Stimulated activated CD4-positive, alpha-beta T cell treated with anti-CD3 and anti-CD28 coated beads, Interleukin-1b, Interleukin-23, amount 100 ng/mL, for 48 hours (primary cell): ENCODE results near the gene GJA5.

Source experiments
- DNase-seq: peaks from one replicate; pipeline ENCODE4 v3.0.0-alpha.2; 2020

Gene GJA5

DNA sequence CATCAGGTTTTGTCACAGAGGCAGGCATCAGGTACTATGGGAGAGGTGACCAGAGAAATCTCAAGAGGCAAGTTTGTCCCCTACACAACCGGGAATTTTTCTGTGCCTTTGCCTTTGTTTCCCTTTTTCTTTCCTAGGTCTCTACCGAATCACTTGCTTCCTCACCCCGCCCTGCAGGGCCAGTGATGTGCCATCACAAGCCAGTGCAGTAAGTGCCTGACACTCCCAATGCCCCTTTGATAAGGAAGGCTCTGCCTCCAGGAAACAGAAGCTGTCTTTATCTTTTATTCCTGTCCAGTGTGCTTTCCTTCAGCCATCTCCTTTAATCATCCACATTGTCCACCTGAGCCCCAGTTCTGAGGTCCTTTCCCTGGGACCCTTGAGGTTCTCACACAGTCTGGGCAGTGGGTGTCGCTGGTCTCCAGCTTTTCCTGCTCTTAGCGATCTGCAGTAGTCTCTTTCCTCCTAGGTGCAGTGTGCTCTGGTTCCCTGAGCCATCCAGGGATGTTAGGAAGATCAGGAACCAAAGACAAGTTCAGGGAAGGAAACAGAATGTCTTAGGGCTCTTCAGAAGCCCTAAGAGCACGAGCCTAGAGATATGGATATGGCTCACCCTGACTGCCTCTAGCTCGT, 36.6 kb downstream of the GJA5 start:
- peak; percentile 5 for DNase-seq

DNA sequence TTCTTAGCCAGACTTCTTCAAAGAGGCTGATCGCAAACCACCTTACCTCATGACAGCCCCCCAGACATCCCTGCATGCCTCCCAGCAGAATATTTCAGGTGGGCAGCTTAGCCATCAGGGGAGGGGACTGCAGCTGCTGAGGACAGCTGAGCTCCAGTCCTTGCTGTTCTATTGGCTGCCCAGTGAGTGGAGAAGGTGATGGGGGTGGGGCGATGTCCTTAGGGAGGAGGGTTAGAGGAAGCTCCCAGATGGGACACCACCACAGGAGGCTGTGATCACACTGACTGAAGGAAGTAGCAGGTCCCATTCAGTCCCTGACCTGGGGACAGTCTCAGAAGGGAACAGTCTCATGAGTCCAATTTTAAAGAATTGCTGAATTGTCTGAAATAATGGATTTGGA, 38.3 kb downstream of the GJA5 start:
- no peak for DNase-seq

DNA sequence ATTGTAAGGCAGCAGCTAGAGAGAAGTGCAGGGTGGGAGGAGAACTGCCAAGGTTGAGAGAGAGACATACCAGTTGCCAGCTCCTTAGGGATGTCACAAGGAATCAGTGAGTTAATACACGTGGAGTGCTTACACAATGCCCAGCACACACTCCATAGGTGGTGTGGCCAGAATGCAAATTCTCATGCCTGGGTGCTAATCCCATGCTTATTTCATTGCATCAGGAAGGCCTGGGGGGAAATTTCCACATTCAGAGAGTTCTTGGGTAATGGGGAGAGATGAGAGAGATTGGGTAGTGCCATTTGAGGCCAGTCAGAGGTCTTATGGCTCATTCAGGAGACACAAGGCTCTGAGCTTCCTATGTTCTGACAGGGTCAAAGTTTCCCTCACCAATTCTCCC, 38.7 kb downstream of the GJA5 start:
- DNase-seq, result no peak

DNA sequence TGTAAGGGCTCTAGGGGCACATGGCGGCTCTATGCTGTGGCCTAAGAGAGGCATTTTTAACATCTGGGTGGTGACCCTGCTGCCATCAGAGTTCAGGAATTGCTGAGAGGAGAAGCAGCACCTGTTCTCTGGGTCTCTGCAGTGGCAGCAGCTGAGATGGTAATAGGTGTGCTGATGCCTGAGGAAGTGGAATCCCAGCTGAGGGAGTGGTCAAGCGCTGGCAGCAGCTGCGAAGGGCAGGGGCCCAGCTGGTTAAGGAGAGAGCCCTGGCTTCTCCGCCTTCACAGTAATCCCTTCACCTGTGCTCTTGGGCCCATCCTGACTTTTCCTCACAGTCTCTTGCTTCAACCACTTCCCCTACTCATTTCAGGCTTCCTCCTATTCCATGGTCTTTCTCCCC, 39.8 kb downstream of the GJA5 start:
- DNase-seq, result no peak

DNA sequence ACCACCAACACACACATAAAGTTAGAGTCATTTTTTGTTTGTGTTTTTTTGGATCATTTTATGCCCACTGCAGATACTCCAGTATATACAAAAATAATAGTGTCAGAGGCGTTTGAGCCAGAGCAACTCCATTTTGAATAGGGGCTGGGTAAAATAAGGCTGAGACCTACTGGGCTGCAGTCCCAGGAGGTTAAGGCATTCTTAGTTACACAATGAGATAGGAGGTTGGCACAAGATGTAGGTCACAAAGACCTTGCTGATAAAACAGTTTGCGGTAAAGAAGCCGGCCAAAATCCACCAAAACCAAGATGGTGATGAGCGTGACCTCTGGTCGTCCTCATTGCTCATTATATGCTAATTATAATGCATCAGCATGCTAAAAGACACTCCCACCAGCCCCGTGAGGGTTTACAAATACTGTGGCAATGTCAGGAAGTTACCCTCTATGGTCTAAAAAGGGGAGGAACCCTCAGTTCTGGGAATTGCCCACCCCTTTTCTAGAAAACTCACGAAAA, 40.6 kb downstream of the GJA5 start:
- DNase-seq, result no peak

DNA sequence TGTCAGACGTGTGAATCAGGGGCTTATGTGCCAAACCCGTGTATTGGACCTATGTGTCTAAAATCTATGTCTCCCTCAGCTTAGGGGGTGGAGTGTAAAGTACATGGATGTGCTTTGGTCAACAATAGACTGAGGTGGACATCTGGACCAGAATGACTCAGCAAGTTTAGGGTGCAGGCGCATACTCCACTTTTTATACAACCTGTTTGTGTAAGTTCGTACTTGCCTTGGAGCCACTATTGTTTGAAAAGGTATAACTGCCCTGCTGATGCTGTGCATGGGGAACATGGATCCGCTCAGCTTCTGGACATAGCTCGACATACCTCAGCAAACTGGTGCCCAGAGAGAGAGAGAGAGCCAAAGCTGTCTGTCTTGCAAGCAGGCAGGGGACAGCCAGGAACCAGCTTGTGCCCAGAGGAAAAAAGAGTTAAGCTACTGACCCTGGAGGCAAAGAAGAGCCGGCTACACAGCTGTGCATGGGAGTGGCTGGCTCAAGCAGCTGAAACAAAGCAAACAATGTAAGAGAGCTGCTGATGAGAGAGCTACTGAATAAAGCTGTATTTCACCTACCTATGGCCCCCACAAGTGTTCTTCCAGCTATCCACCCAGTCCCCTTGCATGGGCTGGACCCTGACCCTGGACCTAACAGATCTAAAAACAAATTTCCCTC, 41.2 kb downstream of the GJA5 start:
- no peak for DNase-seq

DNA sequence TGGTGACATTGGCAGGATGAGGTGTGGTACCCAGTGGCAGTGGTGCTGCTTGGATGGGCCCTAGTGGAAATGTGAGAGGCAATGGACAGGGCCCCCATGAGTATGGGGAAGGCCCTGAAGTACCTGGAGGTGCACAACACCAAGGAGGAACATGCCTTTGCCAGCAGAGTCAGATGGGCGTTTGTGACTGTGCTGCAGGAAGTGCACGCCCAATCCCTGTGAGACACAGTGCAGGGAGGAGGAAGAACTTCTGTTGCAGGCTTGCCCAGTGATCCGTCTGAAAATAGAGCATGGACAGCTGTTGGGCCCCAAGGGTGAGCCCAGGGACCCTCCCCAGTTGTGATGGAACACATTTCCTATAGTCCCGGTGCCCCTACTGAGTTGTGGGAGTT, 42.7 kb downstream of the GJA5 start:
- DNase-seq, result no peak

DNA sequence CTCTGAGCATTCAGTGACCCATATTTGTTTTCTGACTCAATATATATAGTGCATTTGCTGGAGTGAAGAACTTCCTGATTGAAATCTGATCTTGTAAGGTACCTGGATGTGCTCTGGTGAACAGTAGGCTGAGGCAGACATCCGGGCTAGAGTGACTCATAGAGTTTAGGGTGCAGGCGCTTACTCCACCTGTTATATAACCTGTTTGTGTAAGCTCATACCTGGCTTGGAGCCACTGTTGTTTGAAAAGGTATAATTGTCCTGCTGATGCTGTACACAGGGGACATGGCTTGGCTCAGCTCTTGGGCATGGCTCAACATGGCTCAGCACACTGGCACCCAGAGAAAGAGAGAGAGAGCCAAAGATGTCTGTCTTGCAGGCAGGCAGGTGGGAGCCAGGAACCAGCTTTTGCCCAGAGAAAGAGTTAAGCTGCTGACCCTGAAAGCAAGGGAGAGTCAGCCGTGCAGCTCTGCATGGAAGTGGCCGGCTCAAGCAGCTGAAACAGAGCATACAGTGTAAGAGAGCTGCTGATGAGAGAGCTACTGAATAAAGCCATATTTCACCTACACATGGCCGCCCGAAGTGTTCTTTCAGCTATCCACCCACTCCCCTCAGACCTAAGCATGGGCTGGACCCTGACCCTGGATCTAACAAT, 43.2 kb downstream of the GJA5 start:
- no peak for DNase-seq

DNA sequence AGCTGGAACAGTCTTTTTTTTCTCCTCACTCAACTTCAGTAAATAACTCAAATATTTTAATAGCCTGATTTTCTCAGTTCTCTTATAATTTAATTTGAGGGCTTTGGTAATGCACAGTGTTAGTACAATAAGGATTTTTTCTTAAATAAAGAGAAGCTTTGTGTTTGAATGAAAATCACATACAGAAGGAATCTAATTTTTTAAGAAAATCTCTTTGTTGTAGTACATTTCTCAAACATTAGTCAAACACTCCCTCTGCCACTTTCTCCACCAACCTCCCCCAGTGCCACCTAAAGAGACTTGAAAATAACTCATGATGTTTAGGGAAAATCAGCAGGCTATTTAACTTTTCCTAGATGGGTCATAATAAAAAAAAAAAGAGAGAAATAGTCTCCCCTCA, 47.8 kb downstream of the GJA5 start:
- DNase-seq, result no peak
